HEK293 (cell line): ENCODE results near the gene TRDMT1.

Source experiments
- CTCF ChIA-PET: fragments of 350-600 bp; formaldehyde crosslinking; extraction: SDS; loops from one replicate; lab custom pipeline; 2021; ENCODE audit warnings: antibody characterized with exemption; lab: Yijun Ruan, JAX
- POLR2A ChIA-PET: fragments of 300-600 bp; formaldehyde crosslinking; extraction: SDS; loops from one replicate; lab custom pipeline; 2020; ENCODE audit warnings: antibody characterized with exemption, inconsistent platforms; lab: Yijun Ruan, JAX
- H3K27ac ChIP-seq: fragments of 200-500 bp; sonication (Bioruptor generic); 2 replicates; pipeline ENCODE4 v1.5.1; 2014; ENCODE audit warnings: low read depth, low read length, control low read depth, inconsistent platforms; ENCODE audit errors: extremely low read depth
- H3K36me3 ChIP-seq, 2 experiments: fragments of 200-500 bp in 1 of 2; sonication (Bioruptor generic) in 1 of 2; 1 replicate in 1 of 2; 2 replicates in 1 of 2; pipeline ENCODE4 v1.5.1; 2014 to 2017; ENCODE audit warnings: inconsistent platforms in 2 of 2, low read length in 2 of 2; ENCODE audit not compliant: control insufficient read depth in 2 of 2, insufficient read depth in 1 of 2
- H3K4me1 ChIP-seq: fragments of 200-500 bp; sonication (Bioruptor generic); 2 replicates; pipeline ENCODE4 v1.5.1; 2014; ENCODE audit warnings: mild to moderate bottlenecking, low read length, inconsistent platforms; ENCODE audit not compliant: control insufficient read depth, insufficient read depth
- H3K4me3 ChIP-seq: 2 replicates; pipeline ENCODE4 v1.5.1; 2011; ENCODE audit warnings: low read depth, mild to moderate bottlenecking, control low read depth, low read length, moderate library complexity
- H3K9me3 ChIP-seq: fragments of 200-500 bp; sonication (Bioruptor generic); 2 replicates; pipeline ENCODE4 v1.5.1; 2014; ENCODE audit warnings: low read depth, low read length, inconsistent platforms; ENCODE audit not compliant: control insufficient read depth, insufficient read depth
- KLF7 ChIP-seq: fragments of 450-650 bp; formaldehyde crosslinking; IDR thresholded peaks from 2 replicates; pipeline ENCODE4 v1.5.1; 2016; ENCODE audit warnings: missing biosample characterization, missing genetic modification characterization, borderline replicate concordance
- PRDM10 ChIP-seq: fragments of 450-650 bp; formaldehyde crosslinking; IDR thresholded peaks from 2 replicates; pipeline ENCODE4 v1.5.1; 2016; ENCODE audit warnings: missing biosample characterization, missing genetic modification characterization
- SP7 ChIP-seq: fragments of 450-650 bp; formaldehyde crosslinking; IDR thresholded peaks from 2 replicates; pipeline ENCODE4 v1.5.1; 2016; ENCODE audit warnings: missing biosample characterization, missing genetic modification characterization
- ZNF10 ChIP-seq: fragments of 450-650 bp; formaldehyde crosslinking; IDR thresholded peaks from 2 replicates; pipeline ENCODE4 v1.5.1; 2017; ENCODE audit warnings: missing biosample characterization, missing genetic modification characterization
- ZNF292 ChIP-seq: fragments of 450-650 bp; formaldehyde crosslinking; IDR thresholded peaks from 2 replicates; pipeline ENCODE4 v1.5.1; 2016; ENCODE audit warnings: low read depth, missing biosample characterization, missing genetic modification characterization, borderline replicate concordance
- ZNF302 ChIP-seq: fragments of 450-650 bp; formaldehyde crosslinking; IDR thresholded peaks from 2 replicates; pipeline ENCODE4 v1.5.1; 2016; ENCODE audit warnings: missing biosample characterization, missing genetic modification characterization, low read depth
- ZNF513 ChIP-seq: fragments of 450-650 bp; IDR thresholded peaks from 2 replicates; pipeline ENCODE4 v1.5.1; 2018; ENCODE audit warnings: missing biosample characterization, missing genetic modification characterization
- ZNF530 ChIP-seq: fragments of 450-650 bp; formaldehyde crosslinking; IDR thresholded peaks from 2 replicates; pipeline ENCODE4 v1.5.1; 2016; ENCODE audit warnings: low read depth, missing biosample characterization, missing genetic modification characterization
- ZNF600 ChIP-seq: fragments of 450-650 bp; formaldehyde crosslinking; IDR thresholded peaks from 2 replicates; pipeline ENCODE4 v1.5.1; 2016; ENCODE audit warnings: missing biosample characterization, missing genetic modification characterization
- ZNF660 ChIP-seq: fragments of 450-650 bp; IDR thresholded peaks from 2 replicates; pipeline ENCODE4 v1.5.1; 2018; ENCODE audit warnings: missing biosample characterization, mild to moderate bottlenecking, missing genetic modification characterization
- ZNF701 ChIP-seq: fragments of 450-650 bp; formaldehyde crosslinking; IDR thresholded peaks from 2 replicates; pipeline ENCODE4 v1.5.1; 2016; ENCODE audit warnings: missing biosample characterization, missing genetic modification characterization
- ZNF776 ChIP-seq: fragments of 450-650 bp; formaldehyde crosslinking; IDR thresholded peaks from 2 replicates; pipeline ENCODE4 v1.5.0; 2017; ENCODE audit warnings: missing biosample characterization, missing genetic modification characterization, borderline replicate concordance
- ZNF837 ChIP-seq: fragments of 450-650 bp; formaldehyde crosslinking; IDR thresholded peaks from 2 replicates; pipeline ENCODE4 v1.5.1; 2016; ENCODE audit warnings: missing biosample characterization, missing genetic modification characterization
- TF ChIP-seq, protein P1 (sequence below): fragments of 450-650 bp; formaldehyde crosslinking; conservative IDR thresholded peaks from 2 replicates; pipeline ENCODE4 v1.5.1; 2016; ENCODE audit warnings: low read depth, missing biosample characterization, missing genetic modification characterization
- TF ChIP-seq, protein P2 (sequence below): fragments of 450-650 bp; formaldehyde crosslinking; IDR thresholded peaks from 2 replicates; pipeline ENCODE4 v1.5.1; 2016; ENCODE audit warnings: missing biosample characterization, missing genetic modification characterization

The TRDMT1 gene

DNA sequence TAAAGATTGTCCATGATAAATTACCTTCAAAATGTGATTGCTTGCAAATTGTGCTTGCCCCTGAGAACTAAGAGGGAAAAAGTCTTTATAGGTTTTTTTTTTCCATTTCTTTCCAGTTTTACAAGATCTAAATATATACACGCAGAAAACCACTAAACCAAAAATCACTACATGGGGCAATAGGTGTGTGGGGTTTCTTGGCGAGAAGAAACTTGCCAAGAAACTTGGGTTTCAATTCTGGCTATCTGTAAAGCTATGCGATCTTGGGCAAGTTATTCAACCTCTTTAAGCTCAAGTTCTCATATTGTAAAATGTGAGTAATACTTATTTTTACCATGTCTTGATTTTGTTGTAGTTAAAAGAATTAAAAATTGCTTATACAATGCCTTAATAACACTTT is 88.9 kb downstream of the TRDMT1 start (continued):
- TF ChIP-seq, protein P1, sequence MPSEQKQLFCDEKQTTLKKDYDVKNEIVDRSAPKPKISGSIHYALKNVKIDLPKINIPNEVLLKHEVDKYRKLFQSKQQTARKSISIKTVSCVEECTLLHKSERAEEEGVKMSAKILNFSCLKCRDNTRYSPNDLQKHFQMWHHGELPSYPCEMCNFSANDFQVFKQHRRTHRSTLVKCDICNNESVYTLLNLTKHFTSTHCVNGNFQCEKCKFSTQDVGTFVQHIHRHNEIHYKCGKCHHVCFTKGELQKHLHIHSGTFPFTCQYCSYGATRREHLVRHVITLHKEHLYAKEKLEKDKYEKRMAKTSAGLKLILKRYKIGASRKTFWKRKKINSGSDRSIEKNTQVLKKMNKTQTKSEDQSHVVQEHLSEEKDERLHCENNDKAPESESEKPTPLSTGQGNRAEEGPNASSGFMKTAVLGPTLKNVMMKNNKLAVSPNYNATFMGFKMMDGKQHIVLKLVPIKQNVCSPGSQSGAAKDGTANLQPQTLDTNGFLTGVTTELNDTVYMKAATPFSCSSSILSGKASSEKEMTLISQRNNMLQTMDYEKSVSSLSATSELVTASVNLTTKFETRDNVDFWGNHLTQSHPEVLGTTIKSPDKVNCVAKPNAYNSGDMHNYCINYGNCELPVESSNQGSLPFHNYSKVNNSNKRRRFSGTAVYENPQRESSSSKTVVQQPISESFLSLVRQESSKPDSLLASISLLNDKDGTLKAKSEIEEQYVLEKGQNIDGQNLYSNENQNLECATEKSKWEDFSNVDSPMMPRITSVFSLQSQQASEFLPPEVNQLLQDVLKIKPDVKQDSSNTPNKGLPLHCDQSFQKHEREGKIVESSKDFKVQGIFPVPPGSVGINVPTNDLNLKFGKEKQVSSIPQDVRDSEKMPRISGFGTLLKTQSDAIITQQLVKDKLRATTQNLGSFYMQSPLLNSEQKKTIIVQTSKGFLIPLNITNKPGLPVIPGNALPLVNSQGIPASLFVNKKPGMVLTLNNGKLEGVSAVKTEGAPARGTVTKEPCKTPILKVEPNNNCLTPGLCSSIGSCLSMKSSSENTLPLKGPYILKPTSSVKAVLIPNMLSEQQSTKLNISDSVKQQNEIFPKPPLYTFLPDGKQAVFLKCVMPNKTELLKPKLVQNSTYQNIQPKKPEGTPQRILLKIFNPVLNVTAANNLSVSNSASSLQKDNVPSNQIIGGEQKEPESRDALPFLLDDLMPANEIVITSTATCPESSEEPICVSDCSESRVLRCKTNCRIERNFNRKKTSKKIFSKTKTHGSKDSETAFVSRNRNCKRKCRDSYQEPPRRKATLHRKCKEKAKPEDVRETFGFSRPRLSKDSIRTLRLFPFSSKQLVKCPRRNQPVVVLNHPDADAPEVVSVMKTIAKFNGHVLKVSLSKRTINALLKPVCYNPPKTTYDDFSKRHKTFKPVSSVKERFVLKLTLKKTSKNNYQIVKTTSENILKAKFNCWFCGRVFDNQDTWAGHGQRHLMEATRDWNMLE (tag by site-specific recombination) = no peak
- no peak for TF ChIP-seq ZNF600 (tag by site-specific recombination)

GRCh38 chr10:17109475-17110207 is 91.8 kb downstream of the TRDMT1 start:
- CTCF ChIA-PET = no interaction called here

More at GRCh38 chr10:17109475-17110207, 91.8 kb downstream of the TRDMT1 start:
- TF ChIP-seq ZNF530 (tag by site-specific recombination) (no peak), ZNF701 (tag by site-specific recombination) (no peak), KLF7 (tag by site-specific recombination) (no peak), ZNF302 (tag by site-specific recombination) (no peak), ZNF10 (tag by site-specific recombination) (peak; percentile 55), ZNF513 (no peak), ZNF776 (no peak), ZNF837 (tag by site-specific recombination) (no peak), ZNF292 (tag by site-specific recombination) (no peak), PRDM10 (tag by site-specific recombination) (0 out of 2 replicates have a peak, but pooled peaks have one; percentile 19), SP7 (tag by site-specific recombination) (0 out of 2 replicates have a peak, but pooled peaks have one; percentile 22), ZNF660 (tag by site-specific recombination) (0 out of 2 replicates have a peak, but pooled peaks have one; percentile 14)
- TF ChIP-seq, protein P2, sequence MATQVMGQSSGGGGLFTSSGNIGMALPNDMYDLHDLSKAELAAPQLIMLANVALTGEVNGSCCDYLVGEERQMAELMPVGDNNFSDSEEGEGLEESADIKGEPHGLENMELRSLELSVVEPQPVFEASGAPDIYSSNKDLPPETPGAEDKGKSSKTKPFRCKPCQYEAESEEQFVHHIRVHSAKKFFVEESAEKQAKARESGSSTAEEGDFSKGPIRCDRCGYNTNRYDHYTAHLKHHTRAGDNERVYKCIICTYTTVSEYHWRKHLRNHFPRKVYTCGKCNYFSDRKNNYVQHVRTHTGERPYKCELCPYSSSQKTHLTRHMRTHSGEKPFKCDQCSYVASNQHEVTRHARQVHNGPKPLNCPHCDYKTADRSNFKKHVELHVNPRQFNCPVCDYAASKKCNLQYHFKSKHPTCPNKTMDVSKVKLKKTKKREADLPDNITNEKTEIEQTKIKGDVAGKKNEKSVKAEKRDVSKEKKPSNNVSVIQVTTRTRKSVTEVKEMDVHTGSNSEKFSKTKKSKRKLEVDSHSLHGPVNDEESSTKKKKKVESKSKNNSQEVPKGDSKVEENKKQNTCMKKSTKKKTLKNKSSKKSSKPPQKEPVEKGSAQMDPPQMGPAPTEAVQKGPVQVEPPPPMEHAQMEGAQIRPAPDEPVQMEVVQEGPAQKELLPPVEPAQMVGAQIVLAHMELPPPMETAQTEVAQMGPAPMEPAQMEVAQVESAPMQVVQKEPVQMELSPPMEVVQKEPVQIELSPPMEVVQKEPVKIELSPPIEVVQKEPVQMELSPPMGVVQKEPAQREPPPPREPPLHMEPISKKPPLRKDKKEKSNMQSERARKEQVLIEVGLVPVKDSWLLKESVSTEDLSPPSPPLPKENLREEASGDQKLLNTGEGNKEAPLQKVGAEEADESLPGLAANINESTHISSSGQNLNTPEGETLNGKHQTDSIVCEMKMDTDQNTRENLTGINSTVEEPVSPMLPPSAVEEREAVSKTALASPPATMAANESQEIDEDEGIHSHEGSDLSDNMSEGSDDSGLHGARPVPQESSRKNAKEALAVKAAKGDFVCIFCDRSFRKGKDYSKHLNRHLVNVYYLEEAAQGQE = no peak
- TF ChIP-seq, all 188 proteins: peak for 4
- POLR2A ChIA-PET = no interaction called here
- H3K9me3 ChIP-seq = no peaks in the 10 kb centered on the region
- H3K4me1 ChIP-seq = peaks cover 4% of the 10 kb centered on the region; the same call in 1 of the 2 replicates
- no peak overlapping the region for H3K4me3 ChIP-seq
- H3K27ac ChIP-seq = no peak overlapping the region
- H3K36me3 ChIP-seq = no peaks in the 10 kb centered on the region
